ENCODE data around the gene LBX1. TPM values are rescaled to one million over a fixed set of nuclear protein-coding genes. Genes with fewer than 3 reads are reported as not detected.

Gene LBX1
- total and polyA plus RNA-seq, 2 donors (not counting 3 experiments of a cell fraction or from before 2014, with no cell fraction given) = not detected

GRCh38 chr10:101237982-101238731, 8.9 kb upstream of the LBX1 start:
- ChIA-PET CTCF (interaction anchor here (0.6 to 4.5 kb wide), 26 partner anchors 9 to 333 kb away, joined by 3 to 34 read pairs (median 5); partner anchors contain the start of gene LBX1), POLR2A (no interaction called here)
- Histone ChIP-seq H3K36me3 (ENCODE audit: control insufficient read depth in 2 of 2, extremely low read depth in 1 of 2, insufficient read depth in 2 of 2, low read length in 2 of 2) (no peaks in the 10 kb centered on the region), H3K27ac (ENCODE audit: insufficient read depth, low read depth, low read length) (no peak overlapping the region), H3K27me3 (ENCODE audit: control insufficient read depth in 2 of 2, insufficient read depth in 2 of 2, low read length in 2 of 2) (peaks cover 79 to 83% of the 10 kb centered on the region in 2 experiments), H3K9ac (replicated peaks; ENCODE audit: extremely low read depth, insufficient read depth, low read length) (no peak overlapping the region), H3K79me2 (ENCODE audit: control insufficient read depth, insufficient read depth, low read length) (no peaks in the 10 kb centered on the region), H3K9me3 (replicated peaks; ENCODE audit: control insufficient read depth, insufficient read depth, low read length) (no peaks in the 10 kb centered on the region), H2AFZ (ENCODE audit: low read depth, low read length) (no peak overlapping the region), H3K4me3 (replicated peaks in 1 of 3; ENCODE audit: insufficient read depth in 1 of 3, low read depth in 1 of 3, low read length in 3 of 3) (no peak overlapping the region), H3K9me1 (replicated peaks; ENCODE audit: control insufficient read depth, extremely low read depth, insufficient read depth, low read length) (no peaks in the 10 kb centered on the region), H3K4me2 (ENCODE audit: insufficient read depth, low read length) (no peak overlapping the region), H3K4me1 (ENCODE audit: control insufficient read depth, extremely low read depth, insufficient read depth, low read length) (peaks cover 2% of the 10 kb centered on the region), H4K20me1 (replicated peaks; ENCODE audit: control insufficient read depth, extremely low read depth, insufficient read depth, low read length) (no peaks in the 10 kb centered on the region)
- FAIRE-seq = no peak
- BruUV-seq (replicated peaks) = no TSS peak
- no peak for DNase-seq (ENCODE audit: low read depth, low spot score)
- TF ChIP-seq CTCF (IDR thresholded peaks at IDR 0.05; ENCODE audit: extremely low read depth in 1 of 2, insufficient read depth in 1 of 2, low read depth in 1 of 2, low read length in 2 of 2) (no peak), EZH2 (IDR thresholded peaks at IDR 0.05; ENCODE audit: borderline replicate concordance, low read depth, low read length, severe bottlenecking) (no peak), POLR2AphosphoS5 (IDR thresholded peaks at IDR 0.05; ENCODE audit: insufficient read depth, low read depth, low read length) (no peak)
- intact Hi-C loops (cut with micrococcal nuclease) (loop anchor here (1.0 to 2.0 kb wide), 2 partner anchors 25 to 77 kb away; no protein-coding TSS in a partner anchor), dilution Hi-C loops (cut with MboI; ENCODE audit: extremely low pct_ligation_motif_present, low sequenced_read_pairs) (no loop called here)
